HEK293T (cell line): ENCODE measurements around the gene ATAD3A.

Source experiments
- ARNT ChIP-seq: fragments of 450-650 bp; IDR thresholded peaks from 2 replicates; pipeline ENCODE4 v1.6.1; 2017; ENCODE audit warnings: mild to moderate bottlenecking
- BHLHE40 ChIP-seq: fragments of 450-650 bp; IDR thresholded peaks from 2 replicates; pipeline ENCODE4 v1.6.1; 2016; ENCODE audit warnings: mild to moderate bottlenecking, moderate library complexity, borderline replicate concordance
- FOXM1 ChIP-seq: fragments of 450-650 bp; IDR thresholded peaks from 2 replicates; pipeline ENCODE4 v1.6.1; 2017; ENCODE audit warnings: mild to moderate bottlenecking, borderline replicate concordance
- L3MBTL2 ChIP-seq: fragments of 450-650 bp; conservative IDR thresholded peaks from 2 replicates; pipeline ENCODE4 v1.6.1; 2016; ENCODE audit warnings: mild to moderate bottlenecking
- LEF1 ChIP-seq: fragments of 450-650 bp; IDR thresholded peaks from 2 replicates; pipeline ENCODE4 v1.6.1; 2017; ENCODE audit warnings: mild to moderate bottlenecking, borderline replicate concordance
- SUZ12 ChIP-seq: fragments of 450-650 bp; IDR thresholded peaks from 2 replicates; pipeline ENCODE4 v1.6.1; 2016; ENCODE audit warnings: mild to moderate bottlenecking
- TF ChIP-seq, protein P1 (sequence below): fragments of 450-650 bp; IDR thresholded peaks from 2 replicates; pipeline ENCODE4 v1.6.1; 2016

DNA sequence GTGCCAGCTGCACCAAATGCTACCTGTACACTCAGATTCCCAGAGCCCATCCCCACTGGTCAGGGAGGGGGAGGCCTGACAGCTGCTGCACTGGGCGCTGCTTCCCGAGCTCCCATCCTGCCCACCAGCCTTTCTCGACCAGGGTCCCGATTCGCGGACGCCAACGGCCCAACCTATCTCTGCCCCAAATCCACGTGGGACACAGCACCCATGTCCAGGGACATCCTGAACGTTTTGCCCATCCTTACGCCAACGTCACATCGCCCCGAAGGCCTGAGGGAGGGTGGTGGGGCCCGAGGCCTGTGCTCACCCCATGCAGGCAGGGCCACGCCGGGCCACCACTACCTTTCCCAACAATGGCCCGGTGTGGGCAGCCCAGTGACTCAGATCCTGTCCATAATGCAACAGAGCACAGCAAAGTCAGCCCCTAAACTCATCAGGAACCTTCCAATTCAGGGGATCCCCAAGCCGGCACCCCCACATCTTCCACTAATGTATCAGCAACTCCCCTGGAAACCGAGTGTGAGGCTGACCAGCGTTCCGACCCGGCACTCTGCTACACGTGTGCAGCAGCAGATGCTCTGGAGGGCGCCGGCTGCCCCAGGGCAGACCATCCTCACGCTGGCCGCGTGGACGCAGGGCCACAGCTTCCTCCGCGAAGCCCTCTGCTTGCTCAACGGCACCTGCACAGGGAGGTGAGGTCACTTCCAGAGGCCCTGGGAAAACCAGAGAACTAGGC is 39.7 kb downstream of the ATAD3A start:
- no peak for TF ChIP-seq FOXM1
- no peak for TF ChIP-seq BHLHE40
- TF ChIP-seq SUZ12 = no peak
- TF ChIP-seq ARNT = no peak
- TF ChIP-seq, protein P1, sequence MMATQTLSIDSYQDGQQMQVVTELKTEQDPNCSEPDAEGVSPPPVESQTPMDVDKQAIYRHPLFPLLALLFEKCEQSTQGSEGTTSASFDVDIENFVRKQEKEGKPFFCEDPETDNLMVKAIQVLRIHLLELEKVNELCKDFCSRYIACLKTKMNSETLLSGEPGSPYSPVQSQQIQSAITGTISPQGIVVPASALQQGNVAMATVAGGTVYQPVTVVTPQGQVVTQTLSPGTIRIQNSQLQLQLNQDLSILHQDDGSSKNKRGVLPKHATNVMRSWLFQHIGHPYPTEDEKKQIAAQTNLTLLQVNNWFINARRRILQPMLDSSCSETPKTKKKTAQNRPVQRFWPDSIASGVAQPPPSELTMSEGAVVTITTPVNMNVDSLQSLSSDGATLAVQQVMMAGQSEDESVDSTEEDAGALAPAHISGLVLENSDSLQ = no peak
- TF ChIP-seq LEF1 = no peak
- no peak for TF ChIP-seq L3MBTL2
